Measurements from ENCODE around the gene TREH.

TREH gene

DNA sequence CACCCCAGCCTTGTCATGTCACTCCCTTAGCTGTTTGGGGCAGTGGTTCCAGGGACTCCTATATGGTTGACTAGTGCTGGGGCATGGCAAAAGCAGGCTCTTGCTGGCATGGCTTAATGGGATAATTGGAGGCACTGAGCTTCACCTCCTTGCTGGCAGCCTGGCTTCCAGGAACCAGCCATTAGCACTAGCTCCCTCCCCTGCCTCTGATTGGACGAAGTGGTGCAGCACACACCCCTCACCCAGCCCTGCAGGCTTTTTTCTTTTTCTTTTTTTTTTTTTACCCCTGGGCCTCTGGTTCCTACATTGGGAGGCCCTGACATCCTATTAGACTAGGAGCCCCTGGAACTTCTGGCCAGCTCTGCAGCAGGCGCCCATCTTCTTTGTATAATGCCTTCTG is 53.5 kb downstream of the TREH start:
- TF ChIP-seq, protein P1, sequence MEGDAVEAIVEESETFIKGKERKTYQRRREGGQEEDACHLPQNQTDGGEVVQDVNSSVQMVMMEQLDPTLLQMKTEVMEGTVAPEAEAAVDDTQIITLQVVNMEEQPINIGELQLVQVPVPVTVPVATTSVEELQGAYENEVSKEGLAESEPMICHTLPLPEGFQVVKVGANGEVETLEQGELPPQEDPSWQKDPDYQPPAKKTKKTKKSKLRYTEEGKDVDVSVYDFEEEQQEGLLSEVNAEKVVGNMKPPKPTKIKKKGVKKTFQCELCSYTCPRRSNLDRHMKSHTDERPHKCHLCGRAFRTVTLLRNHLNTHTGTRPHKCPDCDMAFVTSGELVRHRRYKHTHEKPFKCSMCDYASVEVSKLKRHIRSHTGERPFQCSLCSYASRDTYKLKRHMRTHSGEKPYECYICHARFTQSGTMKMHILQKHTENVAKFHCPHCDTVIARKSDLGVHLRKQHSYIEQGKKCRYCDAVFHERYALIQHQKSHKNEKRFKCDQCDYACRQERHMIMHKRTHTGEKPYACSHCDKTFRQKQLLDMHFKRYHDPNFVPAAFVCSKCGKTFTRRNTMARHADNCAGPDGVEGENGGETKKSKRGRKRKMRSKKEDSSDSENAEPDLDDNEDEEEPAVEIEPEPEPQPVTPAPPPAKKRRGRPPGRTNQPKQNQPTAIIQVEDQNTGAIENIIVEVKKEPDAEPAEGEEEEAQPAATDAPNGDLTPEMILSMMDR (IDR thresholded peaks at IDR 0.05; ENCODE audit: low read depth, low read length, missing control alignments), result no peak
- no peak for DNase-seq (ENCODE audit: low read depth)
- H3K4me3 ChIP-seq (ENCODE audit: low read depth, low read length), result no peak overlapping the region

DNA sequence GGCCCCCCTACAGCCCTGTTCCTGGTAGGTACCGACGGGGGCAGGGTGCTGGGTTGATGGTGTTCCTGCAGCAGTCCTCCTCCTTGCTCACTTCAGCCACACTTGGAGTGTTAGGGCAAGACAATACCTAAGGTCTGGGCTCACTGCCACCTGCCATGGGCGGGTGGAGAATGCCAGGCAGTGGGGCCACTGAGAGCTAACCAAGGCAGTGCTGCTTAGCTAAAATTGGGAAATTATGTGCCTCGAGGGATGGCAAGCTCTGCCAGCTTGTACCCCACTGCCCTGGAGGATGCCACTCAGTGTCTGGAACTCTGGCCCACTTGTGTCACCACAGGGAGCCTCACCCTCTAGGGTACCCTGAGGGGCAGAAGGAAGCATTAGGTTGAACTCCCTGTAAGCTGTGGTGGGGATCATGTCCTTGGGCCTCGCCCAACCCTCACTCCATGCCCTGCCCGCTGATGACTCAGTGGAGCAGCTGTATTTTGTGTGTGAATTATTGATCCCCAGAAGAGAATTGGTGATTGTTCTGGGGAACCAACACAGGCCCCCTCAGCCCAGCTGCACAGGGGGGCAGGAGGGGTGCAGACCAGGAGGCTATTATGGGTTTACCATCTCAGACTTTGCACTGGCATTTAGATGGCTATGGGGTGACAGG is 54.3 kb downstream of the TREH start:
- no peak for DNase-seq (ENCODE audit: low read depth)

DNA sequence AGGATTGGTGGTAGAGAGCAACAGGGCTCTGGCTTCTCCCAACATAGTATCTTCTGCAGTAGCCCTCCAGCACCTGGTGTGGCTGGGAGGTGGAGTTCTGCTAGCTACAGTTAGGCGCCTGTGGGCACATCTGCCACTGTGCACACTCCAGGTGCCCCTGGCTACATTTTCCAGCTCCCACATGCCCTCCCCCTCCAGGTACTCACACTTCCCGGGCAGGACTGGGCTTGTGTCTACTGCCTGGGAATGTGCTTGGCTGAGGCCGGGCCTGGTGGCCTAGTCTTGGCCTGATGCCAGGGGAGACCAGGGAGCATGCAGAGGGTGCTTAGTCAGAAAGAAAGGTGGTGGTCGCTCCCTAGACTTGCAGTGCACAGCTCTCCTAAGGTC is 56.2 kb downstream of the TREH start:
- DNase-seq (ENCODE audit: low read depth), result no peak
- TF ChIP-seq, protein P1 (IDR thresholded peaks at IDR 0.05; ENCODE audit: low read depth, low read length, missing control alignments), result no peak
- no peak overlapping the region for H3K4me3 ChIP-seq (ENCODE audit: low read depth, low read length)

More for the DNA sequence above, 54.3 kb downstream of the TREH start:
- H3K4me3 ChIP-seq (ENCODE audit: low read depth, low read length), result no peak overlapping the region
- TF ChIP-seq, protein P1 (IDR thresholded peaks at IDR 0.05; ENCODE audit: low read depth, low read length, missing control alignments), result no peak

DNA sequence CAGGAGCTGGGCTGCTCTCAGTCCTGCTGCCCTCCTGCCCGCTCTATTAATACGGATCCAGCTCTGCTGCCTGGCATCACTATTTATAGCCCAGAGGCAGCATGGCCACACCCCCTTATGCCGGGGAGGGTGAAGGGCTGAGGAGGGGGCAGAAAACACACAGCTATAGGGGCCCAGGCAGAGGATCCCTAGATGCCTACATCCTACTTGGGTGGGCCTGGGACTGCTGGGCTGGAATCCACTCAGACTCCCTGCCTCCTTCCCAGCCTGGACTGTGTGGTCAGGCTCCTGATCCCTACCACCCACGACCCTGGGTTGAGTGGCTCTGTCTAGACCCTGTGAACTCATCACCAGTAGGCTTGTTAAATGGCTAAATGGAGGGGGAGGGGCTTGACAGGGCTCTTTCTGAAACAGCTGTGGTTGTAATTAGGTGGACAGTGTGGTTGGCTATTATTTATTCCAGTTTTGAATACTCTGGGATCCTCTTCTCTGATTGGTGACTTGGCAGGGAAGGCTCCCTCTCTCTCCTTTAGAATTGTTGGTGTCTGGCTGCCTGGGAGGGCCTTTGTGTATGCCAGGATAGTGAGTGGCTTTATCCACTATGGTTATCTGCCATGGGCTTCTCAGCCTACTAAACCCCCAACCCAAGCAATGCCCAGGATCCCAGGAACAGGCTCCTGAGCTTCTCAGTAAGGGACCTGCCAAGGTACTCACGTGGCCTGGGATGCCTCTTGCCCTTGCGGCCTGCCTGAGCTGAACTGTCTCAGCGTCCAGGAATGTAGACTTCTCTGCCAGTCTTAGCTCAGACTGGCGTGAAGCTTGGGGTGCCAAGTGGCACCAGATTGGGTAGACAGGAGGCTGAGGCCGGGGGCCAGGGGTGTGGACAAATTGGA is 56.8 kb downstream of the TREH start:
- DNase-seq (ENCODE audit: low read depth), result no peak
- H3K4me3 ChIP-seq (ENCODE audit: low read depth, low read length), result no peak overlapping the region
- TF ChIP-seq, protein P1 (IDR thresholded peaks at IDR 0.05; ENCODE audit: low read depth, low read length, missing control alignments), result no peak

DNA sequence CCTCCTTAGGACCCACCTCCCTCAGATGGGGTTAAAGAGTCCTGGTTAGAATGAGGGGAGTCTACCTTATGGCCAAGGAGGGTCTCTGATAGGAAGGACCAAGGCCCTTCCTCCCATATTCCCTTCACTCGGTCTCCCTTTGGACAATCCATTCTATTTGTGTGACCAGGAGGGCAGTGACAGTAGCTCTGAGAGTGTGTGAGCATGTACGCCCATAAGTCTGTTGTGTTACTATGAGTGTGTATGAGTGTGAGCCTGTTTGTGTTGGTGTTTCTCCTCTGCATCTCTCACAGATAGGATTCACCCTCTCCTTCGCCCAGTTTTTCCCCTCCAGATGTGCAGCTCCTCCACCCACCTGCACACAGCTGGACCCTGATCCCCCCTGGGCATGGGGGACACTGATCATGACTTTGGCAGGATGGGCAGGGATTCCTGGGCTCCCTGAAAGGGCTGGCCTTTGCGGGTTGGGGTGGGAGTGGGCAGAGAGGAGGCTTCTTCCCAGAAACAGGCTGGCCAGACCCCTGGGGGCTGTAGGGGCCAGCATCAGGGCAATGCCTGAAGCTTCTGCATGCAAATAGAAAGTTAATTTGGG is 57.6 kb downstream of the TREH start:
- TF ChIP-seq, protein P1 (IDR thresholded peaks at IDR 0.05; ENCODE audit: low read depth, low read length, missing control alignments), result no peak
- no peak for DNase-seq (ENCODE audit: low read depth)
- H3K4me3 ChIP-seq (ENCODE audit: low read depth, low read length), result no peak overlapping the region

DNA sequence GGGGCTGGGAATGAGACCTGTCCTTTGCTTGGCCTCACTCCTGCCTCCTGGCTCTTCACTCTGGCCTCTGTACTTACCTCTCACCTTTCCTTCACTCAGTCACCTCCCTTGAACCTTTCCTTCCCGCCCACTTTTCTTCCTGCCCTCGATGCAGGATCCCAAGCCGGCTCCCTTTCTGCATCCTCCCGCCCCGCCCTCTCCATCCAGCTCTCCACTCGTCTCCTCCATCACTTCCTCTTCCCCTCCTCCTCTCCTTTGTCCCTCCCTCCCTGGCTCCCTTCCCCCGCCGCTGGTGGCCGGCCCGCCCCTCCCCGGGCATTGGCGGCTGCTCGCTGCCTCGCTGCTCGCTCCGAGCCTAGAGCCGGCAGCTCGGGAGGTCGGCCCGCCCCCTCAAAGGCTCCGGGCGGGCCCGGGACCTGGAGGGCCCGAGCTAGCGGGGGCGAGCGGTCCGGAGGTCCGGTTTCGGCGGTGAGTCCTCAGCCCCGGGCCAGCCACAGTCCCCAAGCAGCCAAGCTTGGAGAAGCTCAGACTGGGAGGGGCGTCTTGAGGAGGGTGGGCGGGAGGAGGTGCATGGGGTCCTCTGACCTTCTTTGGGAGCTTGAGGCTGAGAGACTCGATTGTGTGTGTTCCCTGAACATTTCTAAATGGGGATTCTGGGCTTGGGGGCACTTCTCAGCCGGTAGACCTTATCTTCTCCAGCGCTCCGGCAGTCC is 58.2 kb downstream of the TREH start:
- TF ChIP-seq, protein P1 (IDR thresholded peaks at IDR 0.05; ENCODE audit: low read depth, low read length, missing control alignments), result no peak
- H3K4me3 ChIP-seq (ENCODE audit: low read depth, low read length), result no peak overlapping the region
- no peak for DNase-seq (ENCODE audit: low read depth)

Measured in GM12864 (cell line).